GM23338 (cell line): ENCODE measurements around the gene GHRL. TPM values are rescaled to one million over a fixed set of nuclear protein-coding genes. Genes with fewer than 3 reads are reported as not detected.

Source experiments
- ATAC-seq: fragments of 200-7000 bp; cut with Tn5 transposase; 3 replicates; pipeline ENCODE4 v1.9.1; 2020
- DNase-seq: peaks from one replicate; pipeline ENCODE4 v3.0.0-alpha.2; 2015; ENCODE audit warnings: low spot score
- H2AFZ ChIP-seq: fragments of 200-600 bp; sonication (generic); 2 replicates; pipeline ENCODE4 v1.8.0; 2016; ENCODE audit warnings: antibody characterized with exemption, mild to moderate bottlenecking, moderate library complexity
- H3F3A ChIP-seq: fragments of 200-600 bp; sonication (generic); replicated peaks from 2 replicates; pipeline ENCODE4 v1.8.0; 2017; ENCODE audit warnings: antibody characterized with exemption, mixed run types, low read depth
- H3K27ac ChIP-seq: fragments of 200-600 bp; sonication (generic); 2 replicates; pipeline ENCODE4 v1.6.1; 2016; ENCODE audit warnings: low read depth
- H3K27me3 ChIP-seq: fragments of 200-600 bp; sonication (generic); 2 replicates; pipeline ENCODE4 v1.8.0; 2016; ENCODE audit warnings: mild to moderate bottlenecking, mixed run types, moderate library complexity; ENCODE audit not compliant: insufficient read depth
- H3K36me3 ChIP-seq: fragments of 200-600 bp; sonication (generic); 2 replicates; pipeline ENCODE4 v1.8.0; 2016; ENCODE audit warnings: mild to moderate bottlenecking; ENCODE audit not compliant: insufficient read depth
- H3K4me1 ChIP-seq: fragments of 200-600 bp; sonication (generic); 2 replicates; pipeline ENCODE4 v1.8.0; 2016; ENCODE audit warnings: mild to moderate bottlenecking, moderate library complexity; ENCODE audit not compliant: insufficient read depth
- H3K4me2 ChIP-seq: fragments of 200-600 bp; sonication (generic); 2 replicates; pipeline ENCODE4 v1.7.1; 2017; ENCODE audit warnings: mixed run types
- H3K4me3 ChIP-seq: fragments of 200-600 bp; sonication (generic); 2 replicates; pipeline ENCODE4 v1.6.1; 2016; ENCODE audit warnings: mixed run types
- H3K79me2 ChIP-seq: fragments of 200-600 bp; sonication (generic); replicated peaks from 2 replicates; pipeline ENCODE4 v1.8.0; 2017; ENCODE audit warnings: mild to moderate bottlenecking; ENCODE audit not compliant: insufficient read depth
- H3K9me2 ChIP-seq: fragments of 200-600 bp; sonication (generic); 2 replicates; pipeline ENCODE4 v1.8.0; 2017; ENCODE audit not compliant: insufficient read depth
- H4K20me1 ChIP-seq: fragments of 200-600 bp; sonication (generic); replicated peaks from 2 replicates; pipeline ENCODE4 v1.8.0; 2017; ENCODE audit warnings: mild to moderate bottlenecking; ENCODE audit not compliant: insufficient read depth
- H3K27ac Mint-ChIP-seq: 2 replicates; pipeline ENCODE4 v1.8.0; 2020; ENCODE audit warnings: inconsistent platforms, mild to moderate bottlenecking, moderate library complexity, mixed read lengths
- H3K27me3 Mint-ChIP-seq: 3 replicates; pipeline ENCODE4 v1.8.0; 2022; ENCODE audit warnings: low read depth, mild to moderate bottlenecking, moderate library complexity, mixed read lengths, inconsistent platforms; ENCODE audit not compliant: insufficient read depth, poor library complexity
- H3K36me3 Mint-ChIP-seq: 3 replicates; pipeline ENCODE4 v1.8.0; 2021; ENCODE audit warnings: low read depth, mild to moderate bottlenecking, inconsistent platforms, moderate library complexity, mixed read lengths
- H3K4me1 Mint-ChIP-seq: 3 replicates; pipeline ENCODE4 v1.8.0; 2020; ENCODE audit warnings: mild to moderate bottlenecking, inconsistent platforms, mixed read lengths
- H3K4me3 Mint-ChIP-seq: 3 replicates; pipeline ENCODE4 v1.8.0; 2021; ENCODE audit warnings: moderate library complexity, mild to moderate bottlenecking, inconsistent platforms, mixed read lengths
- H3K9me3 Mint-ChIP-seq: 3 replicates; pipeline ENCODE4 v1.8.0; 2020; ENCODE audit warnings: moderate library complexity, mild to moderate bottlenecking, inconsistent platforms, mixed read lengths
- CREB1 ChIP-seq: fragments of 250-450 bp; sonication (Bioruptor Pico); IDR thresholded peaks from 2 replicates; pipeline ENCODE4 v1.5.0; 2020; ENCODE audit warnings: low read depth, mild to moderate bottlenecking, moderate library complexity
- CTCF ChIP-seq, 2 experiments: fragments of 200-600 bp in 1 of 2; sonication (generic) in 1 of 2; conservative IDR thresholded peaks; 2 replicates each; pipeline versions ENCODE4 v1.5.1 to v1.6.1; 2016 to 2017; ENCODE audit warnings: antibody characterized with exemption in 2 of 2, low read depth in 2 of 2, mild to moderate bottlenecking in 2 of 2, moderate library complexity in 1 of 2
- ETS1 ChIP-seq: IDR thresholded peaks from 2 replicates; pipeline ENCODE4 v1.6.1; 2016; ENCODE audit warnings: antibody characterized with exemption
- EZH2 ChIP-seq: fragments of 200-600 bp; sonication (generic); IDR thresholded peaks from one replicate; pipeline ENCODE4 v1.8.0; 2017; ENCODE audit warnings: antibody characterized with exemption, mild to moderate bottlenecking, low read depth; ENCODE audit not compliant: unreplicated experiment
- EZH2phosphoT487 ChIP-seq: fragments of 200-600 bp; sonication (generic); IDR thresholded peaks from one replicate; pipeline ENCODE4 v1.8.1; 2018; ENCODE audit warnings: antibody characterized with exemption; ENCODE audit not compliant: unreplicated experiment
- JUNB ChIP-seq: IDR thresholded peaks from one replicate; pipeline ENCODE4 v1.6.1; 2016; ENCODE audit warnings: antibody characterized with exemption; ENCODE audit not compliant: unreplicated experiment
- NANOG ChIP-seq: IDR thresholded peaks from 2 replicates; pipeline ENCODE4 v1.6.1; 2016; ENCODE audit warnings: antibody characterized with exemption, borderline replicate concordance
- POLR2AphosphoS5 ChIP-seq: IDR thresholded peaks from 2 replicates; pipeline ENCODE4 v1.6.1; 2016; ENCODE audit warnings: antibody characterized with exemption, low read depth
- REST ChIP-seq: IDR thresholded peaks from one replicate; pipeline ENCODE4 v1.6.1; 2018; ENCODE audit warnings: antibody characterized with exemption; ENCODE audit not compliant: unreplicated experiment
- STAT1 ChIP-seq: IDR thresholded peaks from one replicate; pipeline ENCODE4 v1.6.1; 2016; ENCODE audit warnings: antibody characterized with exemption; ENCODE audit not compliant: unreplicated experiment
- ZNF114 ChIP-seq: fragments of 250-450 bp; sonication (Bioruptor Pico); IDR thresholded peaks from 2 replicates; pipeline ENCODE4 v1.5.0; 2020; ENCODE audit warnings: mild to moderate bottlenecking, moderate library complexity
- ZNF331 ChIP-seq: fragments of 250-450 bp; sonication (Bioruptor Pico); IDR thresholded peaks from 2 replicates; pipeline ENCODE4 v1.5.0; 2020; ENCODE audit warnings: low read depth, mild to moderate bottlenecking, moderate library complexity
- ZNF462 ChIP-seq: fragments of 250-450 bp; sonication (Bioruptor Pico); IDR thresholded peaks from 2 replicates; pipeline ENCODE4 v1.5.0; 2020; ENCODE audit warnings: mild to moderate bottlenecking, moderate library complexity
- polyA plus RNA-seq: library from polyadenylated mRNA; unstranded; fragments of >200 nt; fragmentation: Nextera tagmentation; extraction: Ambion mirVana; gene quantifications from 2 replicates; pipeline ENCODE4 v1.2.1, GENCODE V29; 2016
- total RNA-seq: library from RNA; depleted of rRNA; stranded (reverse); fragments of >200 nt; shearing (Covaris generic); gene quantifications from 2 replicates; pipeline ENCODE4 v1.2.3, GENCODE V29; 2014

The GHRL gene
- total and polyA plus RNA-seq, 2 experiments from 2014 or later, result 0.78 TPM; not detected in 1

GRCh38 chr3:10336761-10337160 is 44.0 kb upstream of the GHRL start:
- no peaks in the 10 kb centered on the region; the same call in 2 of the 3 replicates for H3K36me3 Mint-ChIP-seq
- no peak for TF ChIP-seq ZNF331 (CRISPR knock-in tag)
- no peak for TF ChIP-seq ZNF462 (CRISPR knock-in tag)
- no peak for TF ChIP-seq CREB1 (CRISPR knock-in tag)
- TF ChIP-seq ETS1, result no peak
- no peak for TF ChIP-seq STAT1
- no peak for TF ChIP-seq REST
- TF ChIP-seq NANOG, result no peak
- TF ChIP-seq CTCF (conservative IDR thresholded peaks at IDR 0.05; ENCODE audit: low read depth in 2 of 2), result no peak
- TF ChIP-seq EZH2, result no peak
- no peak for TF ChIP-seq JUNB
- no peak for TF ChIP-seq POLR2AphosphoS5
- TF ChIP-seq EZH2phosphoT487, result no peak
- no peak for TF ChIP-seq ZNF114 (CRISPR knock-in tag)
- no peaks in the 10 kb centered on the region for H3F3A ChIP-seq
- H3K9me2 ChIP-seq, result no peaks in the 10 kb centered on the region
- no peaks in the 10 kb centered on the region for H3K79me2 ChIP-seq
- DNase-seq (no peak), ATAC-seq (no peak)
- H3K36me3 ChIP-seq, result no peaks in the 10 kb centered on the region
- no peaks in the 10 kb centered on the region for H3K27me3 ChIP-seq
- H3K27ac Mint-ChIP-seq, result no peak overlapping the region
- H3K4me3 Mint-ChIP-seq, result no peak overlapping the region
- H3K4me1 ChIP-seq, result no peaks in the 10 kb centered on the region
- no peaks in the 10 kb centered on the region for H3K9me3 Mint-ChIP-seq
- H2AFZ ChIP-seq, result no peak overlapping the region
- H3K4me2 ChIP-seq, result no peak overlapping the region
- H3K4me3 ChIP-seq, result no peak overlapping the region
- no peak overlapping the region for H3K27ac ChIP-seq
- H4K20me1 ChIP-seq, result no peaks in the 10 kb centered on the region
- peaks cover 7% of the 10 kb centered on the region; the same call in 2 of the 3 replicates for H3K4me1 Mint-ChIP-seq
- H3K27me3 Mint-ChIP-seq, result peaks cover 2% of the 10 kb centered on the region
